Naive thymus-derived CD4-positive, alpha-beta T cell (primary cell): Measurements from ENCODE around the gene CDO1. TPM values are rescaled to one million over a fixed set of nuclear protein-coding genes. Genes with fewer than 3 reads are reported as not detected.
A peak's percentile ranks its signal among the peaks of the same experiment; 100 is the strongest.

Source experiments
- ATAC-seq: fragments of 150-1000 bp; cut with Tn5 transposase; 2 replicates; pipeline ENCODE4 v1.10.0; 2021; ENCODE audit warnings: mild to moderate bottlenecking, moderate library complexity
- CTCF ChIA-PET: fragments of 350-600 bp; sonication (Branson Sonifier 250); formaldehyde crosslinking; loops from one replicate; lab custom pipeline; 2021; ENCODE audit warnings: antibody characterized with exemption; lab: Charles Lee
- POLR2A ChIA-PET: fragments of 350-600 bp; sonication (Branson Sonifier 250); formaldehyde crosslinking; loops from one replicate; lab custom pipeline; 2021; ENCODE audit warnings: antibody characterized with exemption, inconsistent platforms; lab: Charles Lee
- DNase-seq, 9 donors: peaks; one replicate each; pipeline versions ENCODE4 v3.0.0 to v3.0.0-alpha.2; 2020 to 2022; ENCODE audit warnings: mixed read lengths in 1 of 9
- H3K27ac ChIP-seq: one replicate; pipeline ENCODE4 v1.7.0; 2013; ENCODE audit warnings: mild to moderate bottlenecking, low read depth, low read length, moderate library complexity
- H3K27me3 ChIP-seq, 2 donors: one replicate each; pipeline ENCODE4 v1.7.0; 2013; ENCODE audit warnings: low read length in 2 of 2, mild to moderate bottlenecking in 2 of 2, moderate library complexity in 2 of 2; ENCODE audit not compliant: control insufficient read depth in 2 of 2, insufficient read depth in 2 of 2
- H3K36me3 ChIP-seq, 3 experiments: 1 replicate in 2 of 3; 2 replicates in 1 of 3; pipeline ENCODE4 v1.7.0; 2013; ENCODE audit warnings: low read length in 3 of 3, mild to moderate bottlenecking in 3 of 3, moderate library complexity in 1 of 3; ENCODE audit not compliant: insufficient read depth in 3 of 3, control insufficient read depth in 2 of 3
- H3K4me1 ChIP-seq, 2 donors: one replicate each; pipeline ENCODE4 v1.7.0; 2013; ENCODE audit warnings: low read length in 2 of 2, mild to moderate bottlenecking in 2 of 2, moderate library complexity in 1 of 2; ENCODE audit not compliant: control insufficient read depth in 2 of 2, insufficient read depth in 2 of 2
- H3K4me3 ChIP-seq: 2 replicates; pipeline ENCODE4 v1.7.0; 2013; ENCODE audit warnings: mild to moderate bottlenecking, low read length
- H3K9me3 ChIP-seq, 3 experiments: 1 replicate in 2 of 3; 2 replicates in 1 of 3; pipeline ENCODE4 v1.7.0; 2013; ENCODE audit warnings: low read length in 3 of 3; ENCODE audit not compliant: control insufficient read depth in 2 of 3
- H3K27ac Mint-ChIP-seq, 9 donors: one replicate each; pipeline ENCODE4 v1.8.0; 2020 to 2022; ENCODE audit warnings: mixed read lengths in 9 of 9, mild to moderate bottlenecking in 8 of 9, moderate library complexity in 5 of 9, inconsistent platforms in 2 of 9
- H3K27me3 Mint-ChIP-seq, 5 donors: one replicate each; pipeline ENCODE4 v1.8.0; 2021 to 2022; ENCODE audit warnings: mixed read lengths in 5 of 5, mild to moderate bottlenecking in 1 of 5
- H3K36me3 Mint-ChIP-seq, 5 donors: one replicate each; pipeline ENCODE4 v1.8.0; 2020 to 2022; ENCODE audit warnings: mixed read lengths in 5 of 5, mild to moderate bottlenecking in 3 of 5, inconsistent platforms in 1 of 5
- H3K4me1 Mint-ChIP-seq, 7 donors: one replicate each; pipeline ENCODE4 v1.8.0; 2020 to 2022; ENCODE audit warnings: mixed read lengths in 7 of 7, mild to moderate bottlenecking in 3 of 7, inconsistent platforms in 1 of 7
- H3K4me3 Mint-ChIP-seq, 10 donors: one replicate each; pipeline ENCODE4 v1.8.0; 2020 to 2022; ENCODE audit warnings: mild to moderate bottlenecking in 10 of 10, mixed read lengths in 10 of 10, moderate library complexity in 6 of 10, inconsistent platforms in 2 of 10
- H3K9me3 Mint-ChIP-seq, 11 donors: one replicate each; pipeline ENCODE4 v1.8.0; 2020 to 2022; ENCODE audit warnings: mixed read lengths in 11 of 11, mild to moderate bottlenecking in 4 of 11, inconsistent platforms in 1 of 11, moderate library complexity in 1 of 11
- intact Hi-C, 2 donors: fragments of 100-400 bp; cut with micrococcal nuclease; formaldehyde crosslinking; loops; one replicate each; pipeline ENCODE4 v1.15.1; 2023
- polyA plus RNA-seq, 2 donors: library from polyadenylated mRNA; unstranded; fragments of 300-500 nt; fragmentation: Illumina TruSeq; gene quantifications; one replicate each; pipeline ENCODE4 v1.2.3, GENCODE V29; 2021
- total RNA-seq, 6 experiments: library from RNA in 5 of 6; stranded (reverse) in 5 of 6; gene quantifications; 1 replicate in 5 of 6; 2 replicates in 1 of 6; pipeline ENCODE4 v1.2.3 and lab custom pipeline; 2021 to 2026

Gene CDO1
- total and polyA plus RNA-seq, 7 experiments from 2014 or later: 0.22 TPM; not detected in 6

DNA sequence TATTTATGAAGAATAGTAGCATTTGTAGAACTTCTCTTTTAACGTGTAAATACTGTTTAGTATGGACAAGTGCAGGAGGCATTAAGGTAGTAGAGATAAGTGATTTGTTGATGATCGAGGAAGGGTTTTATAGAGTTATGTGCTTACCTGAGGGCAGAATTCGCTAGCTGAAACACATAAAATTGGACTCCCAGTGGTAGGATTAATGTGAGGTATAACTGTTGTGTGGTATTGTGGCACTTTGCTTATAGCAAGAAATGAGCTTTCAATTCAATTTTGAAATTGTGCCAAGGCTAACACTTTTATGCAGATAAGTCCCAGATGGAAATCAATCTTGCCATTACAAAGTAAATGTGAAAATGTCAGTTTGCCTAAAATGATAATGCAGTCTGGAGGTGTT lies 26.5 kb upstream of the CDO1 start:
- ATAC-seq (no peak), DNase-seq (no peak)
- Histone ChIP-seq H3K27ac (peak overlapping the region; percentile 83), H3K27me3 (no peaks in the 10 kb centered on the region), H3K4me1 (peaks cover 35 to 36% of the 10 kb centered on the region in 2 donors), H3K9me3 (no peaks in the 10 kb centered on the region), H3K4me3 (peak overlapping the region; percentile 81), H3K36me3 (peaks cover 0 to 4% (median 0%) of the 10 kb centered on the region in 3 experiments)
- POLR2A ChIA-PET: interaction anchor here (0.6 to 1.4 kb wide), 8 partner anchors 9 to 745 kb away, joined by 3 to 5 read pairs (median 4); partner anchors contain the start of genes PGGT1B, TICAM2 and TMED7
- Mint-ChIP-seq H3K9me3 (no peaks in the 10 kb centered on the region), H3K27ac (peak overlapping the region in 7 of 9 donors; percentile 88 to 99 (median 95)), H3K4me1 (peaks cover 29 to 72% (median 51%) of the 10 kb centered on the region in 7 donors), H3K4me3 (peak overlapping the region; percentile 96 to 100 (median 99)), H3K36me3 (peaks cover 0 to 10% (median 0%) of the 10 kb centered on the region in 5 donors), H3K27me3 (peaks cover 0 to 7% (median 0%) of the 10 kb centered on the region in 5 donors)
- CTCF ChIA-PET: interaction anchor here (1.2 to 1.5 kb wide), 2 partner anchors 12 to 208 kb away, joined by 3 to 4 read pairs; no protein-coding TSS in a partner anchor
- intact Hi-C loops: loop anchor here in 1 of 2 donors (5.0 kb wide), 2 partner anchors 224 to 671 kb away; no protein-coding TSS in a partner anchor

DNA sequence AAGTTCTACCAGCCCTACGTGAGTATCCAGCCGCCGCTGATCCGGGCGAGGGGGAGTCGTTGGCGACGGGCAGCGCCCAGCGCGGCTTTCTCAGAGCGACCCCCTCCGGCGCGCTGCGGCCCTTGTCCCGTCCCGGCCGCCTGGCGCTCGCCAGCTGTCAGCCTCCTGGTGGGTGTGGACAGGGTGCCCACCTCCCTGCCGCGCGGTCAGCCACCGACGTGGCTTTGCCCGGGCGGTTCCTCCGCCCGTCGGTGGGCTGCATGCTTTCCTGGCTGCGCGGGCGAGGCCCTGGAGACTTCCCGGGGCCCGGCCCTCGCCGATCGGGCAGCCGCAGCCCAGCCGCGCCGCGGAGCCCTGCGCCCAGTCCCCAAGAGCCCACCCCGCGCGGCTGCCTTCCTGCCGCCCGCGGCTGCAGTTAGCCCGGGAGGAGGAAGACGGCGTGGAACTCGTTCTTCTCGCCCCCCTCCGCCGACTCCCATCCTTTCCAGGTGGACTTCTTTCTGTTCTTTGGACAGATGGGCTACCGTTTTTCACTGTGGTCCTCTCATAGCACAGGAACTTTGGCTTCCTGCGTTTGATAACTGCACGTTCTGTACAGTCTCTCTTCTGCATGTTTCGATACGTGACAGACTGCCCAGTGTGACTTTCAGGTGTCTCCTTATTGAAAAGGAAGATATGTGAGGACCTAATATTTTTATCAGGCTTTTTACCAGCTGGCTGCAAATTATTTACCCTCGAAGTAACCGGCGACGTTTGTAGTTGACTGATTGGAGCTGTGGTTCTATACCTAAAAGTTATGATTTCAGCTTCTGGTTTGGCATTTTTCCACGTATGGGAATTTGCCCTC lies 25.9 kb upstream of the CDO1 start:
- Mint-ChIP-seq H3K27ac (peak overlapping the region; percentile 88 to 99 (median 96)), H3K4me1 (peaks cover 34 to 78% (median 56%) of the 10 kb centered on the region in 7 donors), H3K9me3 (no peaks in the 10 kb centered on the region), H3K4me3 (peak overlapping the region; percentile 96 to 100 (median 99)), H3K27me3 (peaks cover 0 to 7% (median 0%) of the 10 kb centered on the region in 5 donors), H3K36me3 (peaks cover 0 to 14% (median 3%) of the 10 kb centered on the region in 5 donors)
- Histone ChIP-seq H3K27ac (peak overlapping the region; percentile 83), H3K27me3 (no peaks in the 10 kb centered on the region), H3K4me3 (peak overlapping the region; percentile 81), H3K4me1 (peaks cover 36 to 37% of the 10 kb centered on the region in 2 donors), H3K36me3 (peaks cover 0 to 4% (median 0%) of the 10 kb centered on the region in 3 experiments), H3K9me3 (no peaks in the 10 kb centered on the region)
- ATAC-seq (peak; percentile 33), DNase-seq (peak in 6 of 9 donors; percentile 13 to 39 (median 28))
- intact Hi-C loops: loop anchor here in 1 of 2 donors (5.0 kb wide), 2 partner anchors 225 to 670 kb away; no protein-coding TSS in a partner anchor
- ChIA-PET CTCF (interaction anchor here (1.2 to 1.5 kb wide), 2 partner anchors 11 to 208 kb away, joined by 3 to 4 read pairs; no protein-coding TSS in a partner anchor), POLR2A (interaction anchor here (0.5 to 1.8 kb wide), 17 partner anchors 10 to 744 kb away, joined by 3 to 8 read pairs (median 4); partner anchors contain the start of genes COMMD10, PGGT1B, TICAM2 and TMED7)

DNA sequence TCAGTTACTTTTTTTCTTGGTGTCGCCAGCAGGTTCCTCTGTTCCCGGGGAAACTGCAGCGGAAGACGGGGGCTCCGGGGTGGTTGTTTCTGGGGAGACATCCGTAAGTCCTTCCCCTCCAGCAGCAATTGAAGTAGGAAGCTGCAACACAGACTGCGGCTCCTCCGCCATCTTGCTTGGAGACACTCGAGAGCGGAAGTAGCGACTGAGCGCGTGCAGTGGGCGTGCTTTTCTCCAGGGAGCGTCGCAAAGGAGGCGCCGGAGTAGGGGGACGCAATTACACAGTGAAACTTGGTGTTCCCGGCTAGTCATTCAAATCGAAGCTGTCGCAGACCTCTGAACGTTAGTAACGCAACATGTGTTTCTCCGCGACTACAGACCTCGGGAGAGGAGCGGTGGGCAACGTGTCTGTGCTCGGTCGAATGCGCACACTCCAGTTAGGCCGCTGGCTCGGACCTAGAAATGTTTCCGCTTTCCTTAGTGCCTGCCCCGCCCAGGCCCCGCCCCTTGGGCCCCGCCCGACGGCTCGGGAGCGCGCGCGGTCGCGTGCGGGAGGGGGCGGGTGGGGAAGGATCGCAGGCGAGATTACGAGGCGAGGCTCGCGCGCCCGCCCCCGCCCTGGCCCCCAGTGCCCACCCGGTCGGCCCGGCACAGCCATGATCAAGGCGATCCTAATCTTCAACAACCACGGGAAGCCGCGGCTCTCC lies 25.1 kb upstream of the CDO1 start, which contains the start of the genes AP3S1 and ATG12:
TSS of gene AP3S1 (plus strand) at position 554 of the 707 bp plus-strand sequence. CDS start at position 657, 103 bp downstream.
TSS of gene ATG12 (minus strand) at position 184 of the 707 bp plus-strand sequence. CDS start at position 171, 13 bp downstream.
- POLR2A ChIA-PET: interaction anchor here (0.6 to 1.8 kb wide), 16 partner anchors 10 to 545 kb away, joined by 3 to 8 read pairs (median 5); partner anchors contain the start of genes CCDC112, COMMD10, FEM1C and TICAM2
- no peaks in the 10 kb centered on the region for H3K9me3 ChIP-seq
- no peaks in the 10 kb centered on the region for H3K9me3 Mint-ChIP-seq
- H3K27me3 ChIP-seq: no peaks in the 10 kb centered on the region
- peaks cover 0 to 7% (median 0%) of the 10 kb centered on the region in 5 donors for H3K27me3 Mint-ChIP-seq
- H3K4me1 ChIP-seq: peaks cover 36 to 37% of the 10 kb centered on the region in 2 donors
- peaks cover 0 to 18% (median 3%) of the 10 kb centered on the region in 5 donors for H3K36me3 Mint-ChIP-seq
- H3K36me3 ChIP-seq: peaks cover 0 to 12% (median 7%) of the 10 kb centered on the region in 3 experiments
- peak within 1 kb of the TSS; percentile 81 for H3K4me3 ChIP-seq
- H3K4me3 Mint-ChIP-seq: peak within 1 kb of the TSS; percentile 97 to 100 (median 99)
- intact Hi-C loops: loop anchor here (1.0 to 5.0 kb wide), 13 partner anchors 10 to 671 kb away; partner anchors contain the start of genes CCDC112 (in 2 of the 2), COMMD10 (in 2 of the 2), FEM1C (in 2 of the 2) and TMED7 (in 2 of the 2)
- DNase-seq: peak; percentile 89 to 96 (median 94)
- CTCF ChIA-PET: interaction anchor here (0.6 to 1.7 kb wide), 2 partner anchors 11 to 268 kb away, joined by 3 to 5 read pairs; no protein-coding TSS in a partner anchor
- H3K27ac Mint-ChIP-seq: peak within 1 kb of the TSS; percentile 97 to 100 (median 99)
- ATAC-seq: peak; percentile 92
- H3K4me1 Mint-ChIP-seq: peaks cover 34 to 83% (median 61%) of the 10 kb centered on the region in 7 donors
- peak within 1 kb of the TSS; percentile 83 for H3K27ac ChIP-seq

DNA sequence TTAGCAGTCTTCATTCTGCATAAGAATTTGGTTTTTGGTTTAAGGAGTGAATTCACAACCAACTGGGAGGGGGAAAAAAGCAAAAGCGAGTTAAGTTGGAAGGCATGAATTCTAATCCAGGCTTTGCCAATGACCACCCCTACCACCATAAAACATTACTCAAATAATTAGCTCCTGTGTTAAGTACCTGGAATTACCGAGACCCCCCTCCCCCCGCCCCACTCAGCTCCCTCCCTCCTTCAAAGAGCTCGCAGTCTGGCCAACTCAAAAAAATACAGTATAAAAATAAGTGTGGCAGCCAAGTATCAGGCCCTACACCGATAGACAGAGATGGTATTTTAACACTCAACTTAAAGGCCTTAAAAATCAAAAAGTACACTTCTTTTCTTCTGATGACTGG lies 24.4 kb upstream of the CDO1 start:
- Mint-ChIP-seq H3K9me3 (no peaks in the 10 kb centered on the region), H3K27me3 (peaks cover 0 to 7% (median 0%) of the 10 kb centered on the region in 5 donors), H3K4me3 (peak overlapping the region; percentile 95 to 100 (median 99)), H3K36me3 (peaks cover 0 to 21% (median 7%) of the 10 kb centered on the region in 5 donors), H3K27ac (peak overlapping the region; percentile 97 to 100 (median 99)), H3K4me1 (peaks cover 34 to 79% (median 65%) of the 10 kb centered on the region in 7 donors)
- CTCF ChIA-PET: interaction anchor here (0.6 to 1.7 kb wide), 3 partner anchors 10 to 267 kb away, joined by 3 to 5 read pairs (median 3); no protein-coding TSS in a partner anchor
- H3K27me3 ChIP-seq: no peaks in the 10 kb centered on the region
- POLR2A ChIA-PET: interaction anchor here (0.6 to 1.8 kb wide), 14 partner anchors 9 to 581 kb away, joined by 3 to 8 read pairs (median 5); partner anchors contain the start of genes CCDC112, FEM1C, TICAM2 and TMED7
- DNase-seq: no peak
- intact Hi-C loops: loop anchor here (1.0 to 5.0 kb wide), 13 partner anchors 10 to 671 kb away; partner anchors contain the start of genes CCDC112 (in 2 of the 2), COMMD10 (in 2 of the 2), FEM1C (in 2 of the 2) and TMED7 (in 2 of the 2)
- H3K4me3 ChIP-seq: peak overlapping the region; percentile 81
- no peaks in the 10 kb centered on the region for H3K9me3 ChIP-seq
- H3K4me1 ChIP-seq: peaks cover 36 to 37% of the 10 kb centered on the region in 2 donors
- no peak for ATAC-seq
- H3K27ac ChIP-seq: peak overlapping the region; percentile 83
- H3K36me3 ChIP-seq: peaks cover 6 to 19% (median 13%) of the 10 kb centered on the region in 3 experiments

DNA sequence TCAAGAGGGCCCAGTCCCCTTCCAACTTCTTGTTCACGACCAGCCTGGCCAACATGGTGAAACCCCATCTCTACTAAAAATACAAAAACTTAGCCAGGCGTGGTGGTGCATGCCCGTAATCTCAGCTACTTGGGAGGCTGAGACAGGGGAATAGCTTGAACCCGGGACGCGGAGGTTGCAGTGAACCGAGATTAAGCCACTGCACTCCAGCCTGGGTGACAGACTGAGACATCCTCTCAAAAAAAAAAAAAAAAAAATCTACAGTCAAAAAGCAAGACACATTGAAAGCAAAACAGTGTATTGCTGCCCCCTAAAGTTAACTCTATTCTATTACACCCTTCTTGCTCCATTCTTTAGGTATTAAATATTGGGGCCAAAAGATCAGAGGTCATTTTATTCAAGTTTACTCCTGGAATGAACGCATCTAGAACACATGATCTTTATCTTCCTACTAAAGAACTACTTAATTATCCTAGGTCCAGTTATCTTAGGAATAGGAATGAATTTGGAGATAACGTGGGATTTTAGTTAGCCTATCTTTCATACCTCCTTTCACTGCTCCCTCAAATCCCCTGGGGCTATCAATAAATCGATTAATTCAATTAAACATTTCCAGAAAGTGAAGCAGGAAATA lies 22.5 kb upstream of the CDO1 start:
- Histone ChIP-seq H3K36me3 (peaks cover 13 to 34% (median 20%) of the 10 kb centered on the region in 3 experiments), H3K4me1 (peaks cover 34 to 36% of the 10 kb centered on the region in 2 donors), H3K27ac (peak overlapping the region; percentile 42), H3K27me3 (no peaks in the 10 kb centered on the region), H3K4me3 (peak overlapping the region; percentile 19), H3K9me3 (no peaks in the 10 kb centered on the region)
- DNase-seq: peak in 7 of 9 donors; percentile 48 to 73 (median 69)
- H3K9me3 Mint-ChIP-seq: no peaks in the 10 kb centered on the region
- intact Hi-C loops: loop anchor here (1.0 to 2.0 kb wide), 5 partner anchors 8 to 530 kb away; no protein-coding TSS in a partner anchor
- peaks cover 0 to 7% (median 0%) of the 10 kb centered on the region in 5 donors for H3K27me3 Mint-ChIP-seq
- peaks cover 5 to 31% (median 19%) of the 10 kb centered on the region in 5 donors for H3K36me3 Mint-ChIP-seq
- POLR2A ChIA-PET: interaction anchor here (0.6 to 1.2 kb wide), 3 partner anchors 213 to 661 kb away, joined by 3 to 6 read pairs (median 4); partner anchors contain the start of gene COMMD10
- peaks cover 30 to 74% (median 60%) of the 10 kb centered on the region in 7 donors for H3K4me1 Mint-ChIP-seq
- peak overlapping the region in 8 of 9 donors; percentile 72 to 100 (median 96) for H3K27ac Mint-ChIP-seq
- CTCF ChIA-PET: interaction anchor here (1.0 to 1.2 kb wide), 2 partner anchors 204 to 529 kb away, joined by 3 to 5 read pairs; no protein-coding TSS in a partner anchor
- H3K4me3 Mint-ChIP-seq: peak overlapping the region; percentile 76 to 100 (median 98)
- ATAC-seq: peak; percentile 44
